K562 (cell line): ENCODE measurements around the gene CFAP69. TPM values are rescaled to one million over a fixed set of nuclear protein-coding genes. Genes with fewer than 3 reads are reported as not detected.

Source experiments
- ATAC-seq: fragments of 200-7000 bp; cut with Tn5 transposase; 3 replicates; pipeline ENCODE4 v1.9.1; 2020; ENCODE audit warnings: moderate library complexity
- Bru-seq: library from RNA; stranded (reverse); fragments of 400-500 nt; gene quantifications from one replicate; lab custom pipeline; 2021; lab: Mats Ljungman, UMichigan
- BruChase-seq, 2 experiments: library from RNA; stranded (reverse); fragments of 400-500 nt; gene quantifications; one replicate each; lab custom pipeline; 2021; lab: Mats Ljungman, UMichigan
- BruUV-seq: library from RNA; stranded (reverse); fragments of 400-500 nt; replicated peaks from 2 replicates; lab custom pipeline; 2021; lab: Mats Ljungman, UMichigan
- CTCF ChIA-PET: fragments of 300-600 bp; formaldehyde crosslinking; extraction: SDS; loops from one replicate; lab custom pipeline; 2021; ENCODE audit warnings: low intra/inter-chr PET ratio; lab: Yijun Ruan, JAX
- POLR2A ChIA-PET: fragments of 300-600, 350-650 bp; sonication (Branson Sonifier 250); formaldehyde crosslinking; extraction: SDS; loops from one replicate; lab custom pipeline; 2021; ENCODE audit warnings: antibody characterized with exemption, inconsistent platforms; lab: Yijun Ruan, JAX
- DNase-seq, 4 experiments: peaks; one replicate each; pipeline versions ENCODE4 v3.0.0 to v3.0.0-alpha.2; 2011 to 2018; ENCODE audit warnings: low spot score in 3 of 4, mixed read lengths in 3 of 4; ENCODE audit errors: extremely low read depth in 1 of 4
- FAIRE-seq: peaks from 2 replicates; lab custom pipeline; 2011; peaks lifted over from hg19 to GRCh38; lab: Jason Lieb, UNC
- H2AFZ ChIP-seq: 2 replicates; pipeline ENCODE4 v1.6.0; 2011; ENCODE audit warnings: low read depth, low read length, control low read depth, inconsistent platforms
- H3K27ac ChIP-seq: fragments of 200-600 bp; 3 replicates; pipeline ENCODE4 v1.8.0; 2011; ENCODE audit warnings: low read depth, mild to moderate bottlenecking, control low read depth, inconsistent platforms, low read length, moderate library complexity, mixed read lengths; ENCODE audit errors: extremely low read depth
- H3K27me3 ChIP-seq, 2 experiments: fragments of 300-600 bp in 1 of 2; 2 replicates in 1 of 2; 3 replicates in 1 of 2; pipeline versions ENCODE4 v1.6.0 to v1.8.0; 2011; ENCODE audit warnings: inconsistent platforms in 2 of 2, low read length in 2 of 2, mild to moderate bottlenecking in 1 of 2, mixed read lengths in 1 of 2, moderate library complexity in 1 of 2; ENCODE audit not compliant: control insufficient read depth in 2 of 2, insufficient read depth in 2 of 2
- H3K36me3 ChIP-seq: fragments of 300-600 bp; 3 replicates; pipeline ENCODE4 v1.8.0; 2011; ENCODE audit warnings: mild to moderate bottlenecking, low read length, inconsistent platforms; ENCODE audit not compliant: control insufficient read depth, insufficient read depth
- H3K4me1 ChIP-seq, 2 experiments: fragments of 200-600 bp in 1 of 2; replicated peaks in 1 of 2; 2 replicates in 1 of 2; 3 replicates in 1 of 2; pipeline versions ENCODE4 v1.5.1 to v1.8.0; 2011; ENCODE audit warnings: inconsistent platforms in 2 of 2, low read length in 2 of 2, mild to moderate bottlenecking in 1 of 2, mixed read lengths in 1 of 2, moderate library complexity in 1 of 2; ENCODE audit not compliant: control insufficient read depth in 2 of 2, insufficient read depth in 2 of 2
- H3K4me2 ChIP-seq: 2 replicates; pipeline ENCODE4 v1.6.1; 2011; ENCODE audit warnings: low read length, control low read depth, inconsistent platforms, mixed read lengths; ENCODE audit not compliant: insufficient read depth
- H3K4me3 ChIP-seq: fragments of 200-600 bp; sonication (generic), shearing (Covaris generic); 2 replicates; pipeline ENCODE4 v1.5.1; 2016; ENCODE audit warnings: control low read depth, inconsistent platforms
- H3K79me2 ChIP-seq: fragments of 200-600 bp; 3 replicates; pipeline ENCODE4 v1.8.0; 2011; ENCODE audit warnings: low read length, inconsistent platforms; ENCODE audit not compliant: control insufficient read depth, insufficient read depth
- H3K9ac ChIP-seq, 2 experiments: 2 replicates each; pipeline versions ENCODE4 v1.6.0 to v1.6.1; 2011; ENCODE audit warnings: low read depth in 2 of 2, low read length in 2 of 2, control low read depth in 1 of 2, inconsistent platforms in 1 of 2, mild to moderate bottlenecking in 1 of 2, mixed read lengths in 1 of 2; ENCODE audit not compliant: insufficient read depth in 1 of 2
- H3K9me1 ChIP-seq: one replicate; pipeline ENCODE4 v1.6.0; 2011; ENCODE audit warnings: inconsistent platforms, mild to moderate bottlenecking, low read length, moderate library complexity; ENCODE audit not compliant: control insufficient read depth, insufficient read depth
- H3K9me3 ChIP-seq: replicated peaks from 2 replicates; pipeline ENCODE4 v1.5.1; 2011; ENCODE audit warnings: low read depth, low read length, inconsistent platforms; ENCODE audit not compliant: control insufficient read depth, insufficient read depth
- H4K20me1 ChIP-seq: replicated peaks from 2 replicates; pipeline ENCODE4 v1.6.1; 2011; ENCODE audit warnings: low read length, inconsistent platforms, mixed read lengths; ENCODE audit not compliant: control insufficient read depth, insufficient read depth
- DPF2 ChIP-seq: fragments of 450-650 bp; IDR thresholded peaks from 2 replicates; pipeline ENCODE4 v1.6.1; 2016
- ZNF232 ChIP-seq: sonication (generic); formaldehyde crosslinking; IDR thresholded peaks from 2 replicates; pipeline ENCODE4 v1.8.0; 2022; ENCODE audit warnings: mild to moderate bottlenecking, missing genetic modification reagents
- WGBS: fragments of 100-300 bp; shearing (Covaris generic); methylation state at CpG from one replicate; pipeline ENCODE4 v1.1.6; 2016; ENCODE audit warnings: low coverage, mixed read lengths; ENCODE audit not compliant: insufficient coverage; ENCODE audit errors: missing lambda C conversion rate; 5-methylcytosine and 5-hydroxymethylcytosine counted together
- in situ Hi-C: fragments of 300-500 bp; cut with MboI; formaldehyde crosslinking; loops from 4 replicates; pipeline ENCODE4 v1.15.0; 2018; ENCODE audit warnings: inconsistent platforms, mixed read lengths
- intact Hi-C: fragments of 100-400 bp; cut with micrococcal nuclease; formaldehyde crosslinking; loops from 2 replicates; pipeline ENCODE4 v1.14.2; 2022
- long read RNA-seq, 3 experiments: library from polyadenylated mRNA in 2 of 3; library from RNA in 1 of 3; unstranded in 2 of 3; stranded (forward) in 1 of 3; transcript quantifications; one replicate each; pipeline ENCODE4 v2.0.0, GENCODE V29; 2019 to 2022
- polyA minus RNA-seq, 3 experiments: library from RNA; depleted of rRNA, polyadenylated mRNA; stranded (reverse); fragments of >200 nt; gene quantifications; 2 replicates each; pipeline ENCODE4 v1.2.3, GENCODE V29; 2011
- polyA plus RNA-seq, 8 experiments: library from polyadenylated mRNA; depleted of rRNA in 4 of 8; stranded (reverse) in 5 of 8; unstranded in 3 of 8; fragments of >200 nt; fragmentation: Nextera tagmentation in 2 of 8; fragmentation: Illumina TruSeq in 1 of 8; extraction: Ambion mirVana in 2 of 8; extraction: Trizol in 1 of 8; gene quantifications; 2 replicates each; pipeline versions ENCODE4 v1.2.1 to v1.2.3, GENCODE V29; 2011 to 2014; ENCODE audit warnings: inconsistent platforms in 1 of 8, missing spikeins in 1 of 8
- total RNA-seq, 7 experiments: library from RNA; depleted of rRNA in 6 of 7; stranded (reverse); fragments of >200 nt in 6 of 7; fragmentation: Illumina TruSeq in 2 of 7; extraction: Trizol in 2 of 7; gene quantifications; 2 replicates each; pipeline versions ENCODE4 v1.2.1 to v1.2.3, GENCODE V29; 2011 to 2021; ENCODE audit warnings: low replicate concordance in 1 of 7
- TF ChIP-seq, protein P1 (sequence below): fragments of 450-650 bp; IDR thresholded peaks from 2 replicates; pipeline ENCODE4 v1.6.1; 2016; ENCODE audit warnings: low read depth

CFAP69 gene, protein sequence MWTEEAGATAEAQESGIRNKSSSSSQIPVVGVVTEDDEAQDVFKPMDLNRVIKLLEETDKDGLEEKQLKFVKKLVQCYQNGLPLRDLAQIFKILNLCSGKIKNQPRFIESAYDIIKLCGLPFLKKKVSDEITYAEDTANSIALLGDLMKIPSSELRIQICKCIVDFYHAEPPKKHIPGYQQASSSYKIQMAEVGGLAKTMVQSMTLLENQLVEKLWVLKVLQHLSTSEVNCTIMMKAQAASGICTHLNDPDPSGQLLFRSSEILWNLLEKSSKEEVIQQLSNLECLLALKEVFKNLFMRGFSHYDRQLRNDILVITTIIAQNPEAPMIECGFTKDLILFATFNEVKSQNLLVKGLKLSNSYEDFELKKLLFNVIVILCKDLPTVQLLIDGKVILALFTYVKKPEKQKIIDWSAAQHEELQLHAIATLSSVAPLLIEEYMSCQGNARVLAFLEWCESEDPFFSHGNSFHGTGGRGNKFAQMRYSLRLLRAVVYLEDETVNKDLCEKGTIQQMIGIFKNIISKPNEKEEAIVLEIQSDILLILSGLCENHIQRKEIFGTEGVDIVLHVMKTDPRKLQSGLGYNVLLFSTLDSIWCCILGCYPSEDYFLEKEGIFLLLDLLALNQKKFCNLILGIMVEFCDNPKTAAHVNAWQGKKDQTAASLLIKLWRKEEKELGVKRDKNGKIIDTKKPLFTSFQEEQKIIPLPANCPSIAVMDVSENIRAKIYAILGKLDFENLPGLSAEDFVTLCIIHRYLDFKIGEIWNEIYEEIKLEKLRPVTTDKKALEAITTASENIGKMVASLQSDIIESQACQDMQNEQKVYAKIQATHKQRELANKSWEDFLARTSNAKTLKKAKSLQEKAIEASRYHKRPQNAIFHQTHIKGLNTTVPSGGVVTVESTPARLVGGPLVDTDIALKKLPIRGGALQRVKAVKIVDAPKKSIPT
- total RNA-seq (2011; cell fraction: chromatin; rRNA removed; ENCODE audit: low replicate concordance), result 5.7 and 9.6 TPM in 2 replicates
- total RNA-seq (2011; cell fraction: nucleolus; rRNA removed), result 2.7 and 3.4 TPM in 2 replicates
- total RNA-seq (2011; cell fraction: nucleoplasm; rRNA removed), result 1.7 and 2.1 TPM in 2 replicates
- total RNA-seq (2014; rRNA removed) (3.2 and 5.4 TPM in 2 replicates), total RNA-seq (2014; rRNA removed; fragmentation: Illumina TruSeq; extraction: Trizol) (1.8 and 2.4 TPM in 2 replicates), total RNA-seq (2015; rRNA removed; fragmentation: Illumina TruSeq; extraction: Trizol) (1.1 and 1.3 TPM in 2 replicates), total RNA-seq (2021) (1.3 and 2.3 TPM in 2 replicates), polyA plus RNA-seq (2011; rRNA removed) (0.77 and 1.7 TPM in 2 replicates), polyA plus RNA-seq (2014; fragmentation: Illumina TruSeq; extraction: Trizol) (1.1 and 1.2 TPM in 2 replicates), polyA plus RNA-seq (2014; fragmentation: Nextera tagmentation; extraction: Ambion mirVana) (under 1 TPM; 0.24 to 0.84 TPM), polyA plus RNA-seq (2014; rRNA removed) (1.5 and 5.1 TPM in 2 replicates), polyA minus RNA-seq (2011; rRNA and poly(A)+ RNA removed) (2.4 and 2.6 TPM in 2 replicates), Bru-seq, nascent RNA (percentile 48 among the genes with signal in this experiment), BruChase-seq, experiment 1, labeled RNA remaining after a 2-hour chase (percentile 50 among the genes with signal in this experiment), BruChase-seq, experiment 2, labeled RNA remaining after a 6-hour chase (percentile 48 among the genes with signal in this experiment)
- polyA plus RNA-seq (2011; cell fraction: cytosol; rRNA removed), result 0.12 and 1.3 TPM in 2 replicates
- 3.5 and 5.8 TPM in 2 replicates for polyA plus RNA-seq (2011; cell fraction: nucleus; rRNA removed)
- 0.86 and 1.1 TPM in 2 replicates for polyA plus RNA-seq (2012)
- polyA minus RNA-seq (2011; cell fraction: cytosol; rRNA and poly(A)+ RNA removed), result 0.76 TPM in 1 of 2 replicates, not detected in the other
- 3.7 and 12.4 TPM in 2 replicates for polyA minus RNA-seq (2011; cell fraction: nucleus; rRNA and poly(A)+ RNA removed)
- long read RNA-seq, experiment 1, partial matches to known transcripts, result 1 of 4 reads
- long read RNA-seq, experiment 1, other reads (novel, unspliced or antisense), result 2 of 4 reads
- long read RNA-seq, experiment 2, result 0 reads
- long read RNA-seq, experiment 3, partial matches to known transcripts, result 0 of 1 reads
- long read RNA-seq, experiment 3, other reads (novel, unspliced or antisense), result 1 of 1 reads

DNA sequence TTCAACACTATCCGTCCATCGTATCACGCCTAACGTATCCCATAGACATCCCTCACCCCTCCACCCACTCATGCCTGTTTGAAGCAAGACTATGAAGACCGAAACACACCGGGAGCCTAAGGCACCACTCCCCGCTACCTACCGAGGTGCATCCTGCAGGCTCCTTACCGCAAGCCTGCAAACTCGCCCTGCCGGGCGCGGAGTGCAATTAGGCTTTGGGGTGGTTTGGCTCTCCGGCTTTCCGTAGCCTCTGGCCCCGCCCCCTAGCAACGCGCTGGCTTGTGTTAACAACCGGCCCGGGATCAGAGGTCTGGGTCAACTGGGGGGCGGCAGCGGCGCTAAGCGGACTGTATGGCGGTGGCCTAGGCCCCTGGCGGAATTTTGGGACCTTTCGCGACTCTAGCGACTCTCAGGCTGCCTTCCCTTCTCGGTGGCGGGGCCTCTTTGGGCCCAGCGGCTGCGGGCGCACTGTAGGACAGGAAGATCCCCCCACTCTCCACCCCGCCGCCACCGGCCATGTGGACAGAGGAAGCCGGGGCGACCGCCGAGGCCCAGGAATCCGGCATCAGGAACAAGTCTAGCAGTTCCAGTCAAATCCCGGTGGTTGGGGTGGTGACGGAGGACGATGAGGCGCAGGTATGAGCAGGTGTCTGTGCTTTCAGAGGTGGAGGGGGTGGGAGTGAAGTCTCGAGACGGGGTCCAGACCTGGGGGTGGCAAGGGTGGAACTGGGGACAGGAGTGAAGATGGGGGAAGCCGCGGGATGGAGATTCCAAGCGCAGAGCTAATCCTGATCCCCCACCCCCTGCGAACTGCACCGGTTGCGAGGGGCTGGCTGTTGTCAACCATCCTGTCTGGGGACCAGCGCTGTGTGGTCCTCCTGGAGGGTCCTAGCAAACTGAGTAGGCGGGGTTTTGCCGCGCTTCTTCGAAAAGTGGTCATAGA is at the start of gene CFAP69:
Gene CFAP69, plus strand, starts transcription at position 266 of the 943 bp plus-strand sequence. Its CDS starts 251 bp downstream, at position 517.
- CTCF ChIA-PET, result no interaction called here
- TF ChIP-seq, protein P1, sequence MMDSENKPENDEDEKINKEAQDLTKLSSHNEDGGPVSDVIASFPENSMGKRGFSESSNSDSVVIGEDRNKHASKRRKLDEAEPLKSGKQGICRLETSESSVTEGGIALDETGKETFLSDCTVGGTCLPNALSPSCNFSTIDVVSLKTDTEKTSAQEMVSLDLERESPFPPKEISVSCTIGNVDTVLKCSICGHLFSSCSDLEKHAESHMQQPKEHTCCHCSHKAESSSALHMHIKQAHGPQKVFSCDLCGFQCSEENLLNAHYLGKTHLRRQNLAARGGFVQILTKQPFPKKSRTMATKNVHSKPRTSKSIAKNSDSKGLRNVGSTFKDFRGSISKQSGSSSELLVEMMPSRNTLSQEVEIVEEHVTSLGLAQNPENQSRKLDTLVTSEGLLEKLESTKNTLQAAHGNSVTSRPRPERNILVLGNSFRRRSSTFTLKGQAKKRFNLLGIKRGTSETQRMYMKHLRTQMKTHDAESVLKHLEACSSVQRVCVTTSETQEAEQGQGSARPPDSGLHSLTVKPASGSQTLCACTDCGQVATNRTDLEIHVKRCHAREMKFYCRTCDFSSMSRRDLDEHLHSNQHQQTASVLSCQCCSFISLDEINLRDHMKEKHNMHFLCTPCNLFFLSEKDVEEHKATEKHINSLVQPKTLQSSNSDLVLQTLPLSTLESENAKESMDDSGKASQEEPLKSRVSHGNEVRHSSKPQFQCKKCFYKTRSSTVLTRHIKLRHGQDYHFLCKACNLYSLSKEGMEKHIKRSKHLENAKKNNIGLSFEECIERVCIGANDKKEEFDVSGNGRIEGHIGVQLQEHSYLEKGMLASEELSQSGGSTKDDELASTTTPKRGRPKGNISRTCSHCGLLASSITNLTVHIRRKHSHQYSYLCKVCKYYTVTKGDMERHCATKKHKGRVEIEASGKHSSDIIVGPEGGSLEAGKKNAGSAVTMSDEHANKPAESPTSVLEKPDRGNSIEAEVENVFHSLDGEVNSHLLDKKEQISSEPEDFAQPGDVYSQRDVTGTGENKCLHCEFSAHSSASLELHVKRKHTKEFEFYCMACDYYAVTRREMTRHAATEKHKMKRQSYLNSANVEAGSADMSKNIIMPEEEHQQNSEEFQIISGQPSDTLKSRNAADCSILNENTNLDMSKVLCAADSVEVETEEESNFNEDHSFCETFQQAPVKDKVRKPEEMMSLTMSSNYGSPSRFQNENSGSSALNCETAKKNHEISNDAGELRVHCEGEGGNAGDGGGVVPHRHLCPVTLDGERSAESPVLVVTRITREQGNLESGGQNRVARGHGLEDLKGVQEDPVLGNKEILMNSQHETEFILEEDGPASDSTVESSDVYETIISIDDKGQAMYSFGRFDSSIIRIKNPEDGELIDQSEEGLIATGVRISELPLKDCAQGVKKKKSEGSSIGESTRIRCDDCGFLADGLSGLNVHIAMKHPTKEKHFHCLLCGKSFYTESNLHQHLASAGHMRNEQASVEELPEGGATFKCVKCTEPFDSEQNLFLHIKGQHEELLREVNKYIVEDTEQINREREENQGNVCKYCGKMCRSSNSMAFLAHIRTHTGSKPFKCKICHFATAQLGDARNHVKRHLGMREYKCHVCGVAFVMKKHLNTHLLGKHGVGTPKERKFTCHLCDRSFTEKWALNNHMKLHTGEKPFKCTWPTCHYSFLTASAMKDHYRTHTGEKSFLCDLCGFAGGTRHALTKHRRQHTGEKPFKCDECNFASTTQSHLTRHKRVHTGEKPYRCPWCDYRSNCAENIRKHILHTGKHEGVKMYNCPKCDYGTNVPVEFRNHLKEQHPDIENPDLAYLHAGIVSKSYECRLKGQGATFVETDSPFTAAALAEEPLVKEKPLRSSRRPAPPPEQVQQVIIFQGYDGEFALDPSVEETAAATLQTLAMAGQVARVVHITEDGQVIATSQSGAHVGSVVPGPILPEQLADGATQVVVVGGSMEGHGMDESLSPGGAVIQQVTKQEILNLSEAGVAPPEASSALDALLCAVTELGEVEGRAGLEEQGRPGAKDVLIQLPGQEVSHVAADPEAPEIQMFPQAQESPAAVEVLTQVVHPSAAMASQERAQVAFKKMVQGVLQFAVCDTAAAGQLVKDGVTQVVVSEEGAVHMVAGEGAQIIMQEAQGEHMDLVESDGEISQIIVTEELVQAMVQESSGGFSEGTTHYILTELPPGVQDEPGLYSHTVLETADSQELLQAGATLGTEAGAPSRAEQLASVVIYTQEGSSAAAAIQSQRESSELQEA, result peak; percentile 99
- TF ChIP-seq DPF2 (peak; percentile 45; the same call in 1 of the 2 replicates), ZNF232 (no peak)

More for the DNA sequence above, at the start of gene CFAP69:
- H3K9me3 ChIP-seq, result no peaks in the 10 kb centered on the region
- WGBS, result 6% methylated on average over 56 of the region's 59 CpGs
- H3K4me2 ChIP-seq, result peak within 1 kb of the TSS; percentile 90
- H3K9me1 ChIP-seq, result no peaks in the 10 kb centered on the region
- no peaks in the 10 kb centered on the region for H3K79me2 ChIP-seq
- peaks cover 4 to 9% of the 10 kb centered on the region in 2 experiments; a peak in 3 of 5 replicates for H3K4me1 ChIP-seq
- H3K9ac ChIP-seq, result peak within 1 kb of the TSS; percentile 60 to 93
- H2AFZ ChIP-seq, result peak within 1 kb of the TSS; percentile 95
- no peaks in the 10 kb centered on the region for H3K36me3 ChIP-seq
- intact Hi-C loops (loop anchor here (5.0 kb wide), 1 partner anchor 157 kb away; the partner anchor contains the start of gene CLDN12), in situ Hi-C loops (no loop called here)
- DNase-seq, result peak; percentile 91 to 95 (median 94)
- peak within 1 kb of the TSS; percentile 67 for H3K4me3 ChIP-seq
- no peaks in the 10 kb centered on the region for H3K27me3 ChIP-seq
- POLR2A ChIA-PET, result interaction anchor here (1.7 kb wide), 1 partner anchor 16 kb away, joined by 5 read pairs; no protein-coding TSS in a partner anchor
- peak; percentile 89 for FAIRE-seq
- H4K20me1 ChIP-seq, result no peaks in the 10 kb centered on the region
- ATAC-seq, result peak; percentile 95
- TSS peak; percentile 59 for BruUV-seq
- no peak within 1 kb of the TSS for H3K27ac ChIP-seq
